GM19438 (cell line): ENCODE results near the gene FNDC7.
"Not testable (repeated sequence)": the region's sequence is repeated elsewhere in the genome, so short reads cannot be mapped to it uniquely, and the experiment has no call there.

Source experiments
- ATAC-seq: cut with Tn5 transposase; IDR thresholded peaks from one replicate; pipeline ENCODE4 v1.9.1; 2021; ENCODE audit warnings: low read depth; ENCODE audit not compliant: unreplicated experiment

The FNDC7 gene

DNA sequence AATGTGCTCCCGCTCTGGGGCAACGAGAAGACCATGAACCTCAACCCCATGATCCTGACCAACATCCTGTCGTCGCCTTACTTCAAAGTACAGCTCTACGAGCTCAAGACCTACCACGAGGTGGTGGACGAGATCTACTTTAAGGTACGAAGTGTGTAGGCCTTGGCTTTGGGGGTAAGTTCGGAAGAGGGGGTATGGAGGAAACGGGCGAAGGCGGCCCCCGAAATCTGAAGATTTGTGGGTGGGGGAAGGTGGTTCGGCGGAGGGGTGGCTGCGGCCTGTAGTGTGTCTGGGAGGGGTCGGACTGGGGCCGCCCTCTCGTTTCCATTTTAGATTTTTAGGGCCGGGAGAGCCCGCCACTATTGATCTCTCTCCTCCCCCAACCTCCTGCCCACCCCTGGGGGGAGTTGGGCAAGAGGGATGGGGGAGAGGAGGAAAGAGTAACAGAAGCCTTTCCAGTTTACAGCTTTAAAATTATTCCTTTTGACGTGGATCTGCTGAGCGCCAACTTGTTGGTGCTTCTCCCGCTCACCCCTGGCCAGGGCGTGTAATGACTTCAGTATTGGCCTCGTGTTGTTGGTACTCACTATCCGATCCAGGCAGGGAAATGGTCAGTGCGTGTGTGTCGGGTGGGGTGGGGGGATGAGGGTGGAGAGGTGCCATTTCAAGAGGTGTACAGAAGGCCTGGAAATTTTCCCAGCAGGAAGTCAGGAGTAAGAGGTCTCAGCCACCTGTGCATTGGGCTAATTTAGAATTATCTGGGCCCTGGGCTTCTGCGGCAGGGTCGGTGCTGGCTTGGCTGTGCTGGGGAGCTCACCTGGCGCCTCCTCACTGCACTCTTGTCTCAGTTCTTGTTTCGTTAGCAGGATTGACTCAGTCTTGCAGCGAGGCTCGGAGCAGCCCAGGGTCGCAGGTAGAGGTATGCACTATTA is 19.7 kb upstream of the FNDC7 start:
- ATAC-seq, result peak; percentile 42

DNA sequence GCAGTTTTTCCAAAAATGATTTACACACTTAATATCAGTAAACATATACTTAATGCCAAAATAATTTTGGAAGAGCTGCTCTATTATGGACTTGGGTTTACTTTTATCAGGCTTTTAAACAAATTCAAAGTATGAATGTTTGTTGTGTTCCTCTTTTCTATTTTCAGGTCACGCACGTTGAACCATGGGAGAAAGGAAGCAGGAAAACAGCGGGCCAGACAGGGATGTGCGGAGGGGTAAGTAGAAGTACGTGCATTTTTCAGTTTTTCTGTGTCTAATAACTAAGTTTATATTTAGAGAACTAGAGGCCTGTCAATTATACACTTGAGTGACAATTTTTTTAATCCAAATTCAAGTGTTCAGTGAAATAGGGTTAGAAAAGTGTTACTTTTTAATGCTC is 17.2 kb upstream of the FNDC7 start:
- ATAC-seq, result no peak

DNA sequence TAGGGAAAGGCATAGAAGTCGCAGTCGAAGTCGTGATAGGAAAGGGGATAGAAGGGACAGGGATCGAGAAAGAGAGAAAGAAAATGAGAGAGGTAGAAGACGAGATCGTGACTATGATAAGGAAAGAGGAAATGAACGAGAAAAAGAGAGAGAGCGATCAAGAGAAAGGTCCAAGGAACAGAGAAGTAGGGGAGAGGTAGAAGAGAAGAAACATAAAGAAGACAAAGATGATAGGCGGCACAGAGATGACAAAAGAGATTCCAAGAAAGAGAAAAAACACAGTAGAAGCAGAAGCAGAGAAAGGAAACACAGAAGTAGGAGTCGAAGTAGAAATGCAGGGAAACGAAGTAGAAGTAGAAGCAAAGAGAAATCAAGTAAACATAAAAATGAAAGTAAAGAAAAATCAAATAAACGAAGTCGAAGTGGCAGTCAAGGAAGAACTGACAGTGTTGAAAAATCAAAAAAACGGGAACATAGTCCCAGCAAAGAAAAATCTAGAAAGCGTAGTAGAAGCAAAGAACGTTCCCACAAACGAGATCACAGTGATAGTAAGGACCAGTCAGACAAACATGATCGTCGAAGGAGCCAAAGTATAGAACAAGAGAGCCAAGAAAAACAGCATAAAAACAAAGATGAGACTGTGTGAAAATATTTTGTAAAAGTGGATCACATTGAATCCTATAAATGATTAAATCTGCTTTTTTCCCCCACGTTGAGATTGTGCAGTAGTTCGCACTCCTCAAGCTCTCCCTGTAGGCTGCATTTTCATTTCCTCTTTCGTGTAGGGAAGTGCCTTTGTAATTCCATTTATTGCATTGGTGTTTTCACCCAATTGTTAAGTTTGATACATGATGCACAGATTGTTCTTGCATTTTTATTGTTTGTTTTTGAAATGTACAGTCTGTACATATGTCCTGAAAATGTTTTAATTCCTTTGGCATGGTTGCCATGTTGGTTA is 13.1 kb upstream of the FNDC7 start:
- no peak for ATAC-seq

DNA sequence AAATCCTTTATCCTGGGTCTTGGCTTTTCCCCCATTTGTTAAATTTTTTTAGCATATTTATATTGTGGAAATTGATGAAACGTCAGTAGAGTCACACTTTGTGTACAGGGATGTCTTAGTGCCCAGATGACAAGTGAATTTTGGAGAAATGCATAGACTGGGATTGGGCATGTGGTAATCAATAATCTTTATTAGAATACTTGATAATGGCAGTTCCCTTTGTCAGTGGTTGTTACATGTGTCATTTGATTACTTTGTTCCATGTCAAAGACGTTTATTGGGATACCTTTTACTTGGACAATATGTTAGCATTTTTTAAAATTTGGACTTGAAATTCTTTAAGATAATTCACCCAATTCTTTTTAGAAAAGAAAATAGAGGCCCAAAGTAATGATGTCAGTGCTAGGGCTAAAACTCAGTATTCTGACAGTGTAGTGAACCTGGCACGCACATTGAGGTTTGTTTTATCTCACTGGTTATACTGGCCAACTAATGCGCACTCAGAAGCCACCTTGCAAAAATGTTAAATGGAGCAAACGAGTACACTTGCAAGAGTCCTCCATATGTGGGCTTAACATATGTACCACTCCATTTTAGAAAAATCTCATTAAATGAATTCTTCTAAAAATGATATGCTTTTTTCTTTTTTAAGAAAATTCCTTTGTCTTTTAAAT is 11.4 kb upstream of the FNDC7 start:
- ATAC-seq, result no peak

DNA sequence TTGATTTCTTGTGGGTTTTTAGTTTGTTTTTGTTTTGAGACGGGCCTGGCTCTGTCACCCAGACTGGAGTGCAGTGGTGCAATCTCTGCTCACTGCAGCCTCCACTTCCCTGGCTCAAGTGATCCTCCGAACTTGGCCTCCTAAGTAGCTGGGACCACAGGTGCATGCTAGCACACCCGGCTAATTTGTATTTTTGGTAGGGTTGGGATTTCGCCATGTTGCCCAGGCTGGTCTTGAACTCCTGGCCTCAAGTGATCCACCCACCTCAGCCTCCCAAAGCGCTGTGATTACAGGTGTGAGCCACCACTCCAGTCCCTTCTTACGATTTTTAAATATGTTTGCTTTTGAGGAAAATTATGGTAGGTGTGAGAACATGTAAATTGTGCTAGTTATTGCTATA is 10.6 kb upstream of the FNDC7 start:
- ATAC-seq, result not testable (repeated sequence)

DNA sequence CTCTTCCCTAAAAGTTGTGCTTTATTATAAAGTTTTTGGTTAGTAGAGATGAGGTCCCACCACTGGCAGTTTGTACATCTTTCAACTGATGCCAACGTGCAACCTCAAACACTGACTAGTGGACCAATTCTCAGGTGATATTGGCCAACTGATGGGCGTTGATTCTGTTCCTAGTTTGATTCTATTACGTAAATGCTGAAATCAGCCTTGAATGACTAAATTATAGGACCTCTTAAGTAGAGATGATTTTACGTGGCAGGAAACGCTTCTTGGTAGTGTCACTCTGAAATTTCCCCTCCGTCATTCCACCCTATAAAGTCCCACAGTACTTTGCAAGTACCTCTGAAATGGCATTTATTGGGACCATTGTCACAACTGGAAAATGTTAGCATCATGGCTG is 8.8 kb upstream of the FNDC7 start:
- no peak for ATAC-seq

DNA sequence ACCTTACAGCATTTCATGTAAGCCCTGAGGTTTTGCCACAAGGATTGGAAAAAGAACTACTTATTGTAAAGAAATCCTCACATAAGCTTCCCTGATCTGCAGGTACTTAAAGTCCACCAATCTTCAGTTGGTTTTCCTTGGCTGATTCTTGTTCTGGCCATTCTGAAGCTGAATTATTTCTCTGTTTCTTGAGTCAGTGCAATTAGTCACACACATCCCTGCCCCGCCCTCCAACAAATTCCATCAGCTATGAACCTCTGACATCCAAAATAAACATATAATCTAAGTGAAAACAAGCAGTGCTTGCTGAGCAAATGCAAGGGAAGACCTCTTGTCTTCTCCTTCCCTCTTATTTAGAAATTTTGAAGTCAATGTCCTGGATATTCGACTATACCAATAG is 8.2 kb upstream of the FNDC7 start:
- ATAC-seq, result no peak

DNA sequence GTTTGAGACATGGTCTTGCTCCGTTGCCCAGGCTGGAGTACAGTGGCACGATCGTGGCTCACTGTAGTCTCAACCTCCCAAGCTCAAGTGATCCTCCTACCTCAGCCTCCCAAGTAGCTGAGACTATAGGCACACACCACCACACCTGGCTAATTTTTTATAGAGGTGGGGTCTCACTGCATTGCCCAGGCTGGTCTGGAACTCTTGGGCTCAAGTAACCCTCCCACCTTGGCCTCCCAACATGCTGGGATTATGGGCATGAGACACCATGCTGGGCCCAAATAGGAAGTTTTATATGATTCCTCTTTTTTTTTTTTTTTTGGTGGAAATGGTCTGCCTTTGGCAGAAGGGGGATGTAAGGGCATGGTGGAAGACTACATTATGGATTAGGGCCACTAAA is 6.1 kb upstream of the FNDC7 start:
- no peak for ATAC-seq

DNA sequence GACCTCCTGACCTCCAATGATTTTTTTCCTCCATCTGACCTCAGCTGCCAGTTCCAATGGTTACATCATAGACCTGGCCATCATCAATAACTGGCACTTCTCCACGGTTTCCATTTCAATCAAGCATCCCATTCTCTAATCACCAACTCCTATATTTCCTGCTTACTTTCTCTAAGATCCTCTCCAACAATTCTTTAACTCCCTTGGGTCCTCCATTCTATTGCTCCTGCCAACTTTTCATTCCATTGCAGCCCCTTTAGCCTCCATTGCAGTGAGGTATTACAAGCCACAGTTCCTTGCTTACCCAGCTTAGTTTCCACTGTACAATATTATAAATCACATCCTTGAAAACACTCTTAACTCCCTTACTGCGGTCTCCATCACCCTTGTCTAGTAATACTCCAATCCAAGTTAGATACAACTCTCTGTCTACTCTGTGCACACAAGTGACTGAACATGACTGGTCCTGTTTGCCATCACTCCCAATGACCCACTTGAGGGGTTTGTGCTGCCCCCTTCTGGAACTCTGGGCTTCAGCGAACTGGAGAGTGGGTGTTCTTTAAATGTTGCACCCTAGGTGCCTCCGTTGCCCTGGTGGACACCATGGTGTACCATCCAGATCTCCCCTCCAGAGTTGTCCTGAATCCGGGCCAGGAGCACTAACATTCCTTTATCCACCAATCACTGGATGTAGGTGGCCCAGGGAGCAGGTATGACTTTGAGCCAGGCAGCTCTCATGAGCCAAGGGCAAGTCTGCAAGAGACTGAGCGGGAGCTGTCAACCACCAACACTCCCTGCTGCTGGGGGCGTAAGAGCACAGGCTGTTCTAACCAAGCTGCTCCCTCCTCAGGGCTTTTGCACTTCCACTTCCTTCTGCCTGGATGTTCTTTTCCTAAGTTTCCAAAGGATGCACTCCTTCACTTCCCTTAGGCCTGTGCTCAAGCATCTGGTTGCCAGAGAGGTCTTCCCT is 3.7 kb upstream of the FNDC7 start:
- ATAC-seq, result no peak

DNA sequence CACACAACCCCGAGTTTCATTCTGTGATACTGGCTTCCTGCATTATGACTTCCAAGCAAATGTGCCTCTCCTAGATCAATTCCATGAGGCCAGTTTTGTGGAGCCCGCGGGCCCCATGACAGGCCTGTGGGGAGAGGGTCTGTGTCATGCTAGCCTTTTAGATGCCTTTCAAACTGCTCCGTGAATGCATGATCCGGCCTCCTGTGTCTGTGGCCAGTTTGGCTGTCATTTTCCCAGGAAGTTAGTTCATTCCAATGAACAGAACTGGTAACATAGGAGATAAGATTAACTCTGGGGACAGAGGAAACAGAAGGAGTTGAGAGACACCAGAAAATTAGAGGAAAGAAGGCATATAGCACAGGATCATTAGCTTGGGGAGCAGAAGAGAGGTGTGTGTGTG is 3.2 kb downstream of the FNDC7 start:
- ATAC-seq, result no peak

DNA sequence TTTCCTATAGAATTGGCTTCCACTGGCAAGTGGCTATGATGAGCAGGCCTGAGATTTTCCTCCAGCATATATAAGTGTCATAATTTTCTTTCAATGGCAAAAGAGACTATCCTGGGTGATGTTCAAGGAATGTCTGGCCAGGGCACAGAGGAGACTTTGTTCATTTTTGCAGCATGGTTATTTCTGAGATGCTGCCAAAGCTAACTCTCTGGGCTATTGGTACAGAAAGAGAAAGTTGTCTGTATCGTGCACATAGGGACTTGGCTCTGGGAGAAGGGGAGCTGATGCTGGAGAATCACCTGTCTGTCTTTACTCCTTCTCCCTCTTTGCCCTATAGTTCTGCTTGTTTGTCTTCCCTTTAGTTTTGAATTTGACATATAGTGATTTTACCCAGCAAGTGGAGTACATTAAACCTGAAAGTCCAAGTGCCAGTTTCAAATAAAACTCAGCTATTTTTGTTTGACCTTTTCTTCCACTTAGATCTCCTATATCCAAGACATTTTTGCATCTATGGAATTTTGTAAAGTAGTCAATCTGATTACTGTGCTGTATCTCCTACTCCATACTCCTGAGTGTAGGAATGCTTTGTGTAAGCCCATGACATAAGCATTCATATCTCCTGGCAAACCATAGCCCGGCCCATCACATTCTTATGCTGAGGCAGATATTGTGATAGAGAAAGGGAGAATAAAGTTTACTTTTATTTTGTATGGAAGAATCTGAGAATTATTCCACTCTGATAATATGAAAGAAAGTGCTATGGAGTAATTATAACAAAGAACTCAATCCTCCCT is 3.9 kb downstream of the FNDC7 start:
- ATAC-seq, result no peak

DNA sequence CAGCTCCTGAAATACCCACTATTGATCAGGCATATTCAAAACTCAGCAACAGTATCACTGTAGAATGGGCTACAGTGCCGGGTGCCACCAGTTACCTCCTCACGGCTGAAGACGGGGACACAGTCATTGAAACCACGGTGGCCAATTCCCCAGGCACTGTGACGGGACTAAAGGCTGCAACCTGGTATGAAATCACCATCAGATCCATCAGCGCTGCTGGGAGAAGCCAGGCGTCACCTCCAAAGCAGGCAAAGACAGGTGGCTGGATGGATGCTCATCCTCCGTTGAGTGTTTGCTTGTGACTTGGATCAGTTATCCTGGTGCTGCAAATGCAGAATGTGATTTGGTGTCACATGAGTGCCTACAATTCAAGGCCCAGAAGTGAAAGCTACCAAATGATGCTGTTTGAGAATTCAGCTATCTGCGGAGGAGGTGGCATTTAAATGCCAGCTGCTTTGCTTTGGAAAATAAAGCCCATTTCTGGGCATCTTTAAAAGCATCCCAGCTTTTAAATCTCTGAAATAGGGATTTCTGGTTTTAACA is 5.1 kb downstream of the FNDC7 start:
- no peak for ATAC-seq

DNA sequence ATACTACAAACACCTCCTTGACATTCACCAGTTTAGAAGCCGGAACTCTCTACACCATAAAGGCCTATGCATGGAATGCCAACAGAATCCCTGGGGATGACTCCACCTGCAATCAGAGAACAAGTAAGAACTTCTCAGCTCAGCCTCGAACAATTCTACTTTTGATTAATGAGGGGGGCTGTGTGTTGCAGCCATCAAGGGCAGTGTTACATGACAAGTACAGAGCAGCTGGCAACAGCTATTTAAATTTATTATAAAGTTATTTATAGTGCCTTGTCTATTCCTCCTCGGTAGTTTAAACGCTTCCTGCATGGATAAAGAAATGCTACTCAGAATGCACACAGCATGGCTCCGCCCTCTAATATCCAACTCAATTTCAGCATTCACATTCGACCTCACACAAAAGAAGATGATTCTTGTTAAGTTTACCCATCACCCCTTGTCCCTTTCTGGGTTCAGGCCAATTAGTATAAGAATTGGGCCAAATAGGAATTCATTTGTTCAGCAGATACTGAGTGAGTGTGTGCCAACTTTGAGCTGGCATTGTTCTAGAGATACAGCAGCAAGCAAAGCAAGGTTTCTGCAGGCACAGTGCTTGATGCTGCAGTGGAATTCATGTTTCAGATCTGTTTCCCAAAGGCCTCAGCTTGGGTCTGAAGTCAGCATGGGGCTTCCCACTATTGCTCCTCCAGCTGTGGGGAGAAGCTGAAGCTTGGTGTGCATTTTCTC is 6.4 kb downstream of the FNDC7 start:
- ATAC-seq, result no peak

DNA sequence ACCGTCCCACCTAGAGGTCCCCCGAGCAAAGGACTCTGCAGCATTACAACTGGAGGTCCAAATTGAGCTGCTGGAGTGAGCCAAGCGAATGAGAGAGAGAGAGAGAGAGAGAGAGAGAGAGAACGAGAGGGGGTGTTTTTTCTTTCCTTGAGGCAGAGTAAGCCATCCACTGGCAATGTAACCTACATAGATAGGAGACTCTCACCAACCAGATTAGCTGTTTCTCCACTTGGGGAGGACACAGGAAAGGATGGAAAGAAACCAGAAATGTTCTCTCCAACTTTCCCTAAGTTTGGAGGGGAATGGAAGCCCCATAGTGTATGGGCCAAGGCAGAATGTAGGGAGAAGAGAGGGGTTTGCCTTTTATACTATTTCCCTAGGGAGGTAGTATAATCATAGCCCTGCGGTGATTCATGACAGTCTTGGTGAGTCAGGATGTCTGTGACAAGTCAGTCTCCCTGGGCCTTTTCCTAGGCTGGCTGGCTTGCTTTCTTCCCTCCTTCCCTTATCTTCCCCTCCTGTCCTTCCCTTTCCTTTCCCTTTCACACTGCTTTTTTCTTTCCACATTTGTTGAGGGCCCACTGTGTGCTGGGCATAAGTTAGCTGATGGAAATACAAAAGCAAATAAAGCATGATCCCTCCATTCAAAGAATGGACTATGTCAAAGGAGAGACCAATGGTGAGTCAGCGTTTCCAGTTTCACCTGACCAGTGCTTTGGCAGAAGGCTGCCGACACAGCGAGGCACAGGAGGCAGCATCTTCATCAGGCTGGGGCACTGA is 7.1 kb downstream of the FNDC7 start:
- ATAC-seq, result no peak

DNA sequence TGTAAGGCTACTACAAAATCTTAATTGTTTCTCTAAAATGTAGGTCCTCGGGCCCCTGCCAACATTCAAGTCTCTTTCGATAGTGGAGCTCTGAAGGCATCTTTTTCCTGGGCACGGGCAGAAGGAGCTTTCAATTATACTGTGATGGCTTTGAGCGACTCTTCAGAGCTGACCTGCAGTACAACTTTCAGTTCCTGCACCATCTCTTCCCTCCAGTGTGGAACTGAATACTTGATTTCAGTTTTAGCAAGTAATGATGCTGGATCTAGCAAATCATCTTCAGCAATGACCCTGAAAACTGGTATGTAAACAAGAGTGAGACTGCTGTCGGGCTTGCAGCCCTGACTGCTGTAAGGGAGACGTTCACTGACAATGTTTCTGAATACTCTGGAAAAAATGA is 9.6 kb downstream of the FNDC7 start:
- no peak for ATAC-seq

DNA sequence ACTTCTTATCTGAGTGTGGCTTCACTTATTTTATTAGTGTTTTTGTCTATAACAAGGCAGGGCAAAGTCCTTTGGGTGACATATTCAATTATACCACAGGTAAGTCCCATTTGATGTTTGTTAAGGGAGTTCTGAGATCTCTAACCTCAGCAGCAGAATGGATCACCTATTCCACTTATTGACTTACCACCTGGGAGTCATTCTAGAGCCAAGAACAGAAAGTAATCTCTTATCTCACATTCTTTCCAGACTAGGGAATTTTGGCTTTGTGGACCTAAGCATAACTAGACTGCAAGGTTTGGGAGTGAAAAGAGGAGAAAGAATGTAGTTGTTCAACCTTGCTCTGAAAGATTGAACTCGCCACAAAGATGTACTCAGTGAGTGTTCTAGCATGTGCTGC is 13.2 kb downstream of the FNDC7 start:
- no peak for ATAC-seq

DNA sequence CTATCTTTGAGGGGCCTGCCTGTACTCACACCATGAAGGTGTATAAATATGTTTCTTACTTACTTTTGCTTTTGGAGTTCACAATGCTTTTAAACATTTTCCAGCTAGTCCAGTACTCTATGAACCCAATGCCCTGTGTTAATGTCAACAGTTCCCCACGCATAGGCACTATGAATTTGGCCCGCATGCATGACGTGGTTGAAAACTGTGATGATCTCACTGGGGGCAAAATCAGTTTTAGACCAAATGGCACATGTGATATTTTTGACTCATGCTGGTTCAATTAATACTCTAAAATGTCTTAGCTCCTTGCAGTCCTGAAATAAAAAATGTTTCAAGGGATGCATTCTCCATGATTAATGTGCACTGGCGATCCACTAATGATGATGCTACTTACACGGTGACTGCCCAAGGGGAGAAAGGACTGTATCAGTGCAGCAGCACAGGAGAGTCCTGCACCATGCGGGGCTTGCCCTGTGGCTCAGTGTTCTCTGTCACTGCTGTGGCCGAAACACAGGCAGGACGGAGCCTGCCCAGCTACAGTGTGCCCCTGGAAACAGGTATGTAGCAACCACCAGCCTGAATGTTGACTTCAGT is 15.7 kb downstream of the FNDC7 start:
- ATAC-seq, result no peak
